WTC11 (cell line): ENCODE data around the gene RCAN1.

Experiments
- CREB1 ChIP-seq: sonication (generic); formaldehyde crosslinking; IDR thresholded peaks from 2 replicates; pipeline ENCODE4 v1.8.0; 2023; ENCODE audit warnings: mild to moderate bottlenecking, missing genetic modification reagents
- TF ChIP-seq, protein P1 (sequence below): fragments of 200-600 bp; IDR thresholded peaks from 2 replicates; pipeline ENCODE4 v1.8.0; 2022; ENCODE audit warnings: antibody characterized with exemption
- TF ChIP-seq, protein P2 (sequence below): sonication (generic); formaldehyde crosslinking; IDR thresholded peaks from 2 replicates; pipeline ENCODE4 v1.8.0; 2023; ENCODE audit warnings: missing genetic modification reagents
- TF ChIP-seq, protein P3 (sequence below): sonication (generic); formaldehyde crosslinking; conservative IDR thresholded peaks from 2 replicates; pipeline ENCODE4 v1.8.1; 2022; ENCODE audit warnings: mild to moderate bottlenecking, missing genetic modification reagents
- TF ChIP-seq, protein P4 (sequence below): sonication (generic); formaldehyde crosslinking; IDR thresholded peaks from 2 replicates; pipeline ENCODE4 v1.8.0; 2022; ENCODE audit warnings: mild to moderate bottlenecking, missing genetic modification reagents
- TF ChIP-seq, protein P5 (sequence below): fragments of 250-450 bp; sonication (Bioruptor Pico); IDR thresholded peaks from 2 replicates; pipeline ENCODE4 v1.9.0; 2021; ENCODE audit warnings: mild to moderate bottlenecking, borderline replicate concordance

DNA sequence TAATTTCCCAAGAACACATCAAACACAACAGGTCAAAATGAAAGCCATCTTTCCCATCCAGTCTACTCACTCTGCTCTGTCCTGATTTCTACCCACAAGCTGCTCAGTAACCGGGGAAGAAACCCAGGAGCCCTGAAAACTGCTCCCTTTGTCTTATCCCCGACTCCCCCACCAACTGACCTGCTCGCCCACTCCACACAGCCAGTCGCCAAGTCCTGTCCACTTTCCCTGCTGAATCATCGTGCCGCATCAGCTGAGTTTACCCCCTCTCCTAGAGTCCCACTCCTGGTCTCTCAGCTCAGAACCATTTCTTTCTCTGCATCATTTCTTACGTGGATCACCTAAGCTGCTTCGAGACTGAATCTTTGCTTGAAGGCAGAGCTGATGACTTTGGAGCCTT, 11.2 kb upstream of the RCAN1 start:
- TF ChIP-seq, protein P1, sequence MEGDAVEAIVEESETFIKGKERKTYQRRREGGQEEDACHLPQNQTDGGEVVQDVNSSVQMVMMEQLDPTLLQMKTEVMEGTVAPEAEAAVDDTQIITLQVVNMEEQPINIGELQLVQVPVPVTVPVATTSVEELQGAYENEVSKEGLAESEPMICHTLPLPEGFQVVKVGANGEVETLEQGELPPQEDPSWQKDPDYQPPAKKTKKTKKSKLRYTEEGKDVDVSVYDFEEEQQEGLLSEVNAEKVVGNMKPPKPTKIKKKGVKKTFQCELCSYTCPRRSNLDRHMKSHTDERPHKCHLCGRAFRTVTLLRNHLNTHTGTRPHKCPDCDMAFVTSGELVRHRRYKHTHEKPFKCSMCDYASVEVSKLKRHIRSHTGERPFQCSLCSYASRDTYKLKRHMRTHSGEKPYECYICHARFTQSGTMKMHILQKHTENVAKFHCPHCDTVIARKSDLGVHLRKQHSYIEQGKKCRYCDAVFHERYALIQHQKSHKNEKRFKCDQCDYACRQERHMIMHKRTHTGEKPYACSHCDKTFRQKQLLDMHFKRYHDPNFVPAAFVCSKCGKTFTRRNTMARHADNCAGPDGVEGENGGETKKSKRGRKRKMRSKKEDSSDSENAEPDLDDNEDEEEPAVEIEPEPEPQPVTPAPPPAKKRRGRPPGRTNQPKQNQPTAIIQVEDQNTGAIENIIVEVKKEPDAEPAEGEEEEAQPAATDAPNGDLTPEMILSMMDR: no peak
- TF ChIP-seq, protein P2, sequence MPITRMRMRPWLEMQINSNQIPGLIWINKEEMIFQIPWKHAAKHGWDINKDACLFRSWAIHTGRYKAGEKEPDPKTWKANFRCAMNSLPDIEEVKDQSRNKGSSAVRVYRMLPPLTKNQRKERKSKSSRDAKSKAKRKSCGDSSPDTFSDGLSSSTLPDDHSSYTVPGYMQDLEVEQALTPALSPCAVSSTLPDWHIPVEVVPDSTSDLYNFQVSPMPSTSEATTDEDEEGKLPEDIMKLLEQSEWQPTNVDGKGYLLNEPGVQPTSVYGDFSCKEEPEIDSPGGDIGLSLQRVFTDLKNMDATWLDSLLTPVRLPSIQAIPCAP (CRISPR knock-in tag): no peak
- TF ChIP-seq, protein P3, sequence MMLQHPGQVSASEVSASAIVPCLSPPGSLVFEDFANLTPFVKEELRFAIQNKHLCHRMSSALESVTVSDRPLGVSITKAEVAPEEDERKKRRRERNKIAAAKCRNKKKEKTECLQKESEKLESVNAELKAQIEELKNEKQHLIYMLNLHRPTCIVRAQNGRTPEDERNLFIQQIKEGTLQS (CRISPR knock-in tag): no peak
- TF ChIP-seq CREB1: no peak
- TF ChIP-seq, protein P4, sequence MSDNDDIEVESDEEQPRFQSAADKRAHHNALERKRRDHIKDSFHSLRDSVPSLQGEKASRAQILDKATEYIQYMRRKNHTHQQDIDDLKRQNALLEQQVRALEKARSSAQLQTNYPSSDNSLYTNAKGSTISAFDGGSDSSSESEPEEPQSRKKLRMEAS (CRISPR knock-in tag): no peak
- TF ChIP-seq, protein P5, sequence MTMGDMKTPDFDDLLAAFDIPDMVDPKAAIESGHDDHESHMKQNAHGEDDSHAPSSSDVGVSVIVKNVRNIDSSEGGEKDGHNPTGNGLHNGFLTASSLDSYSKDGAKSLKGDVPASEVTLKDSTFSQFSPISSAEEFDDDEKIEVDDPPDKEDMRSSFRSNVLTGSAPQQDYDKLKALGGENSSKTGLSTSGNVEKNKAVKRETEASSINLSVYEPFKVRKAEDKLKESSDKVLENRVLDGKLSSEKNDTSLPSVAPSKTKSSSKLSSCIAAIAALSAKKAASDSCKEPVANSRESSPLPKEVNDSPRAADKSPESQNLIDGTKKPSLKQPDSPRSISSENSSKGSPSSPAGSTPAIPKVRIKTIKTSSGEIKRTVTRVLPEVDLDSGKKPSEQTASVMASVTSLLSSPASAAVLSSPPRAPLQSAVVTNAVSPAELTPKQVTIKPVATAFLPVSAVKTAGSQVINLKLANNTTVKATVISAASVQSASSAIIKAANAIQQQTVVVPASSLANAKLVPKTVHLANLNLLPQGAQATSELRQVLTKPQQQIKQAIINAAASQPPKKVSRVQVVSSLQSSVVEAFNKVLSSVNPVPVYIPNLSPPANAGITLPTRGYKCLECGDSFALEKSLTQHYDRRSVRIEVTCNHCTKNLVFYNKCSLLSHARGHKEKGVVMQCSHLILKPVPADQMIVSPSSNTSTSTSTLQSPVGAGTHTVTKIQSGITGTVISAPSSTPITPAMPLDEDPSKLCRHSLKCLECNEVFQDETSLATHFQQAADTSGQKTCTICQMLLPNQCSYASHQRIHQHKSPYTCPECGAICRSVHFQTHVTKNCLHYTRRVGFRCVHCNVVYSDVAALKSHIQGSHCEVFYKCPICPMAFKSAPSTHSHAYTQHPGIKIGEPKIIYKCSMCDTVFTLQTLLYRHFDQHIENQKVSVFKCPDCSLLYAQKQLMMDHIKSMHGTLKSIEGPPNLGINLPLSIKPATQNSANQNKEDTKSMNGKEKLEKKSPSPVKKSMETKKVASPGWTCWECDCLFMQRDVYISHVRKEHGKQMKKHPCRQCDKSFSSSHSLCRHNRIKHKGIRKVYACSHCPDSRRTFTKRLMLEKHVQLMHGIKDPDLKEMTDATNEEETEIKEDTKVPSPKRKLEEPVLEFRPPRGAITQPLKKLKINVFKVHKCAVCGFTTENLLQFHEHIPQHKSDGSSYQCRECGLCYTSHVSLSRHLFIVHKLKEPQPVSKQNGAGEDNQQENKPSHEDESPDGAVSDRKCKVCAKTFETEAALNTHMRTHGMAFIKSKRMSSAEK (CRISPR knock-in tag): no peak
